Activated effector memory CD4-positive, alpha-beta T cell treated with Interleukin-2 at 50 U/mL for 16 hours (primary cell): Measurements from ENCODE around the gene SLC25A22.

Source experiments
- DNase-seq: peaks from one replicate; pipeline ENCODE4 v3.0.0-alpha.2; 2020

The SLC25A22 gene

DNA sequence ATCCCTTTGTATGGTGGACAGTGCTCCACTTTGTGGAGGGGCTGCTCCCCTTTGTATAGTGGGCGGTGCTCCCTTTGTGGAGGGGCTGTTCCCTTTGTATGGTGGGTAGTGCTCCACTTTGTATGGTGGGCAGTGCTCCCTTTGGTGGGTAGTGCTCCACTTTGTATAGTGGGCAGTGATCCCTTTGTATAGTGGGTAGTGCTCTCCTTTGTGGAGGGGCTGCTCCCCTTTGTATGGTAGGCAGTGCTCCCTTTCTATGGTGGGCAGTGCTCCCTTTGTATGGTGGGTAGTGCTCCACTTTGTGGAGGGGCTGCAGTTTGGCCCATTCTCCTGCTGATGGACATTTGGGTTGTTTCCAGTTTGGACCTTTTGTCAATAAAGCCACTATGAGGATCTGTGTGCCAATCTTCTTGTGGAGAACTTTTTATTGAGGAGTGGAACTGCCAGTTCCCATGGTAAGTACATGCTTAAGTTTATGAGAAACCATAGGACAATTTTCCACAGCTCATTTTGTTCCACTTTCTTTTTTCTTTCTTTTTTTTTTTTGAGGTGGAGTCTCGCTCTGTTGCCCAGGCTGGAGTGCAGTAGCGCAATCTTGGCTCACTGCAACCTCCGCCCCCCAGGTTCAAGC is 55.4 kb downstream of the SLC25A22 start:
- no peak for DNase-seq

DNA sequence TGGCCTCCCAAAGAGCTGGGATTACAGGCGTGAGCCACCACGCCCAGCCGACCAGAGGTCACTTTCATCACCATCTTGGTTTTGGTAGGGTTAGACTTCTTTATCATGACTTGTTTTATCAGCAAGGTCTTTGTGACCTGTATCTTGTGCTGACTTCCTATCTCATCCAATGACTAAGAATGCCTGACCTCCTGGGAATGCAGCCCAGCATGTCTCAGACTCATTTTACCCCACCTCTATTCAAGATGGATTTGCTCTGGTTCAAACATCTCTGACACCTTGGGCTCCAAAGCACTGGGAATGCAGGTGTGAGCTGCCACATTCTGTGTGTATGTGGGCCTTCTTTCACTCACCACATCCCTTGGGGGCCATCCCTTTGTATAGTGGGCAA is 55.9 kb downstream of the SLC25A22 start:
- DNase-seq, result no peak
